ENCODE results near the gene NEDD8. TPM values are rescaled to one million over a fixed set of nuclear protein-coding genes. Genes with fewer than 3 reads are reported as not detected.

Gene NEDD8
- total and polyA plus RNA-seq, 2 experiments from 2014 or later = 130 to 418 TPM

- TF ChIP-seq, protein P1, sequence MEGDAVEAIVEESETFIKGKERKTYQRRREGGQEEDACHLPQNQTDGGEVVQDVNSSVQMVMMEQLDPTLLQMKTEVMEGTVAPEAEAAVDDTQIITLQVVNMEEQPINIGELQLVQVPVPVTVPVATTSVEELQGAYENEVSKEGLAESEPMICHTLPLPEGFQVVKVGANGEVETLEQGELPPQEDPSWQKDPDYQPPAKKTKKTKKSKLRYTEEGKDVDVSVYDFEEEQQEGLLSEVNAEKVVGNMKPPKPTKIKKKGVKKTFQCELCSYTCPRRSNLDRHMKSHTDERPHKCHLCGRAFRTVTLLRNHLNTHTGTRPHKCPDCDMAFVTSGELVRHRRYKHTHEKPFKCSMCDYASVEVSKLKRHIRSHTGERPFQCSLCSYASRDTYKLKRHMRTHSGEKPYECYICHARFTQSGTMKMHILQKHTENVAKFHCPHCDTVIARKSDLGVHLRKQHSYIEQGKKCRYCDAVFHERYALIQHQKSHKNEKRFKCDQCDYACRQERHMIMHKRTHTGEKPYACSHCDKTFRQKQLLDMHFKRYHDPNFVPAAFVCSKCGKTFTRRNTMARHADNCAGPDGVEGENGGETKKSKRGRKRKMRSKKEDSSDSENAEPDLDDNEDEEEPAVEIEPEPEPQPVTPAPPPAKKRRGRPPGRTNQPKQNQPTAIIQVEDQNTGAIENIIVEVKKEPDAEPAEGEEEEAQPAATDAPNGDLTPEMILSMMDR (conservative IDR thresholded peaks at IDR 0.05; ENCODE audit: low read depth in 2 of 2) = no peak
- TF ChIP-seq STAT1 (IDR thresholded peaks at IDR 0.05; ENCODE audit: unreplicated experiment) (no peak), ZNF331 (CRISPR knock-in tag; IDR thresholded peaks at IDR 0.05; ENCODE audit: low read depth) (no peak), POLR2AphosphoS5 (IDR thresholded peaks at IDR 0.05; ENCODE audit: low read depth) (no peak), ZNF462 (CRISPR knock-in tag; IDR thresholded peaks at IDR 0.05) (no peak), JUNB (IDR thresholded peaks at IDR 0.05; ENCODE audit: unreplicated experiment) (no peak), NANOG (IDR thresholded peaks at IDR 0.05; ENCODE audit: borderline replicate concordance) (no peak), EZH2 (IDR thresholded peaks at IDR 0.05; ENCODE audit: low read depth, unreplicated experiment) (no peak), EZH2phosphoT487 (IDR thresholded peaks at IDR 0.05; ENCODE audit: unreplicated experiment) (no peak), ZNF114 (CRISPR knock-in tag; IDR thresholded peaks at IDR 0.05) (no peak), CREB1 (CRISPR knock-in tag; IDR thresholded peaks at IDR 0.05; ENCODE audit: low read depth) (no peak)
- TF ChIP-seq, protein P2, sequence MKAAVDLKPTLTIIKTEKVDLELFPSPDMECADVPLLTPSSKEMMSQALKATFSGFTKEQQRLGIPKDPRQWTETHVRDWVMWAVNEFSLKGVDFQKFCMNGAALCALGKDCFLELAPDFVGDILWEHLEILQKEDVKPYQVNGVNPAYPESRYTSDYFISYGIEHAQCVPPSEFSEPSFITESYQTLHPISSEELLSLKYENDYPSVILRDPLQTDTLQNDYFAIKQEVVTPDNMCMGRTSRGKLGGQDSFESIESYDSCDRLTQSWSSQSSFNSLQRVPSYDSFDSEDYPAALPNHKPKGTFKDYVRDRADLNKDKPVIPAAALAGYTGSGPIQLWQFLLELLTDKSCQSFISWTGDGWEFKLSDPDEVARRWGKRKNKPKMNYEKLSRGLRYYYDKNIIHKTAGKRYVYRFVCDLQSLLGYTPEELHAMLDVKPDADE (IDR thresholded peaks at IDR 0.05) = no peak
- TF ChIP-seq, protein P3, sequence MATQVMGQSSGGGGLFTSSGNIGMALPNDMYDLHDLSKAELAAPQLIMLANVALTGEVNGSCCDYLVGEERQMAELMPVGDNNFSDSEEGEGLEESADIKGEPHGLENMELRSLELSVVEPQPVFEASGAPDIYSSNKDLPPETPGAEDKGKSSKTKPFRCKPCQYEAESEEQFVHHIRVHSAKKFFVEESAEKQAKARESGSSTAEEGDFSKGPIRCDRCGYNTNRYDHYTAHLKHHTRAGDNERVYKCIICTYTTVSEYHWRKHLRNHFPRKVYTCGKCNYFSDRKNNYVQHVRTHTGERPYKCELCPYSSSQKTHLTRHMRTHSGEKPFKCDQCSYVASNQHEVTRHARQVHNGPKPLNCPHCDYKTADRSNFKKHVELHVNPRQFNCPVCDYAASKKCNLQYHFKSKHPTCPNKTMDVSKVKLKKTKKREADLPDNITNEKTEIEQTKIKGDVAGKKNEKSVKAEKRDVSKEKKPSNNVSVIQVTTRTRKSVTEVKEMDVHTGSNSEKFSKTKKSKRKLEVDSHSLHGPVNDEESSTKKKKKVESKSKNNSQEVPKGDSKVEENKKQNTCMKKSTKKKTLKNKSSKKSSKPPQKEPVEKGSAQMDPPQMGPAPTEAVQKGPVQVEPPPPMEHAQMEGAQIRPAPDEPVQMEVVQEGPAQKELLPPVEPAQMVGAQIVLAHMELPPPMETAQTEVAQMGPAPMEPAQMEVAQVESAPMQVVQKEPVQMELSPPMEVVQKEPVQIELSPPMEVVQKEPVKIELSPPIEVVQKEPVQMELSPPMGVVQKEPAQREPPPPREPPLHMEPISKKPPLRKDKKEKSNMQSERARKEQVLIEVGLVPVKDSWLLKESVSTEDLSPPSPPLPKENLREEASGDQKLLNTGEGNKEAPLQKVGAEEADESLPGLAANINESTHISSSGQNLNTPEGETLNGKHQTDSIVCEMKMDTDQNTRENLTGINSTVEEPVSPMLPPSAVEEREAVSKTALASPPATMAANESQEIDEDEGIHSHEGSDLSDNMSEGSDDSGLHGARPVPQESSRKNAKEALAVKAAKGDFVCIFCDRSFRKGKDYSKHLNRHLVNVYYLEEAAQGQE (IDR thresholded peaks at IDR 0.05; ENCODE audit: unreplicated experiment) = no peak
- Histone ChIP-seq H3K27ac (ENCODE audit: low read depth) (no peak overlapping the region), H3K27me3 (ENCODE audit: insufficient read depth) (no peaks in the 10 kb centered on the region), H2AFZ (no peak overlapping the region), H3K9me2 (ENCODE audit: insufficient read depth) (no peaks in the 10 kb centered on the region), H3K4me2 (no peak overlapping the region), H3K4me1 (ENCODE audit: insufficient read depth) (peaks cover 14% of the 10 kb centered on the region; the same call in 1 of the 2 replicates), H3K79me2 (replicated peaks; ENCODE audit: insufficient read depth) (peaks cover 18% of the 10 kb centered on the region), H3F3A (replicated peaks; ENCODE audit: low read depth) (peaks cover 11% of the 10 kb centered on the region), H4K20me1 (replicated peaks; ENCODE audit: insufficient read depth) (peaks cover 3% of the 10 kb centered on the region; the same call in 1 of the 2 replicates), H3K36me3 (ENCODE audit: insufficient read depth) (peaks cover 17% of the 10 kb centered on the region; the same call in 1 of the 2 replicates), H3K4me3 (no peak overlapping the region)
- peaks cover 4% of the 10 kb centered on the region for H3K27me3 Mint-ChIP-seq (ENCODE audit: insufficient read depth, low read depth, poor library complexity)
- H3K4me1 Mint-ChIP-seq = peaks cover 12% of the 10 kb centered on the region
- ATAC-seq = no peak
- H3K4me3 Mint-ChIP-seq = no peak overlapping the region
- H3K36me3 Mint-ChIP-seq (ENCODE audit: low read depth) = peaks cover 52% of the 10 kb centered on the region
- no peak overlapping the region for H3K27ac Mint-ChIP-seq
- H3K9me3 Mint-ChIP-seq = no peaks in the 10 kb centered on the region
- no peak for DNase-seq (ENCODE audit: low spot score)
These were observed 4.7 kb upstream of the NEDD8 start for GRCh38 chr14:24236689-24237462.

Measured in GM23338 (cell line).